SK-N-SH (cell line): ENCODE results near the gene CRIP2. TPM values are rescaled to one million over a fixed set of nuclear protein-coding genes. Genes with fewer than 3 reads are reported as not detected.

Experiments
- CTCF ChIA-PET: fragments of 300-600, 350-600 bp; formaldehyde crosslinking; extraction: SDS; loops from one replicate; lab custom pipeline; 2021; lab: Yijun Ruan, JAX
- POLR2A ChIA-PET: fragments of 350-600 bp; sonication (Branson Sonifier 250); formaldehyde crosslinking; extraction: SDS; loops from one replicate; lab custom pipeline; 2020; ENCODE audit warnings: antibody characterized with exemption, inconsistent platforms; lab: Yijun Ruan, JAX
- DNase-seq: peaks from one replicate; pipeline ENCODE4 v3.0.0; 2012
- H2AFZ ChIP-seq: fragments of 200-600 bp; sonication (generic); 2 replicates; pipeline ENCODE4 v1.8.1; 2016; ENCODE audit warnings: antibody characterized with exemption, mild to moderate bottlenecking, low read depth
- H3F3A ChIP-seq: fragments of 200-600 bp; sonication (generic); replicated peaks from 2 replicates; pipeline ENCODE3; 2016; ENCODE audit warnings: antibody characterized with exemption, mild to moderate bottlenecking; ENCODE audit not compliant: insufficient read depth
- H3K27ac ChIP-seq, 2 experiments: fragments of 200-500 bp in 1 of 2; fragments of 200-600 bp in 1 of 2; sonication (Bioruptor generic) in 1 of 2; sonication (generic), shearing (Covaris generic) in 1 of 2; 2 replicates each; pipeline versions ENCODE4 v1.5.1 to v1.6.1; 2014 to 2016; ENCODE audit warnings: low read depth in 2 of 2, inconsistent platforms in 1 of 2, low read length in 1 of 2, mild to moderate bottlenecking in 1 of 2, mixed read lengths in 1 of 2
- H3K27me3 ChIP-seq: fragments of 200-600 bp; sonication (generic), shearing (Covaris generic); 2 replicates; pipeline ENCODE4 v1.6.1; 2016; ENCODE audit warnings: mixed run types; ENCODE audit not compliant: insufficient read depth
- H3K36me3 ChIP-seq, 2 experiments: fragments of 200-500 bp in 1 of 2; fragments of 200-600 bp in 1 of 2; sonication (Bioruptor generic) in 1 of 2; sonication (generic) in 1 of 2; replicated peaks in 1 of 2; 2 replicates each; pipeline versions ENCODE3 to v1.5.1; 2014 to 2016; ENCODE audit warnings: low read length in 1 of 2, mild to moderate bottlenecking in 1 of 2; ENCODE audit not compliant: insufficient read depth in 2 of 2, control insufficient read depth in 1 of 2
- H3K4me1 ChIP-seq, 2 experiments: fragments of 200-500 bp in 1 of 2; fragments of 200-600 bp in 1 of 2; sonication (Bioruptor generic) in 1 of 2; sonication (generic), shearing (Covaris generic) in 1 of 2; 2 replicates each; pipeline versions ENCODE4 v1.5.1 to v1.6.1; 2014 to 2016; ENCODE audit warnings: low read depth in 1 of 2, low read length in 1 of 2, mixed run types in 1 of 2; ENCODE audit not compliant: insufficient read depth in 2 of 2, control insufficient read depth in 1 of 2
- H3K4me2 ChIP-seq: fragments of 200-600 bp; sonication (generic), shearing (Covaris generic); 2 replicates; pipeline ENCODE4 v1.6.1; 2017; ENCODE audit warnings: mixed run types
- H3K4me3 ChIP-seq, 2 experiments: fragments of 200-500 bp in 1 of 2; fragments of 200-600 bp in 1 of 2; sonication (Bioruptor generic) in 1 of 2; sonication (generic), shearing (Covaris generic) in 1 of 2; 2 replicates each; pipeline versions ENCODE4 v1.5.1 to v1.8.1; 2014 to 2016; ENCODE audit warnings: low read depth in 2 of 2, inconsistent platforms in 1 of 2, low read length in 1 of 2, mild to moderate bottlenecking in 1 of 2, mixed read lengths in 1 of 2, moderate library complexity in 1 of 2
- H3K79me2 ChIP-seq: fragments of 200-600 bp; sonication (generic); 2 replicates; pipeline ENCODE4 v1.8.1; 2017; ENCODE audit warnings: mild to moderate bottlenecking; ENCODE audit not compliant: insufficient read depth
- H3K9ac ChIP-seq: fragments of 200-600 bp; sonication (generic); 2 replicates; pipeline ENCODE4 v1.6.1; 2017; ENCODE audit warnings: mixed run types
- H3K9me2 ChIP-seq: fragments of 200-600 bp; sonication (generic); 2 replicates; pipeline ENCODE4 v1.6.1; 2017; ENCODE audit warnings: mixed run types
- H3K9me3 ChIP-seq: fragments of 200-600 bp; sonication (generic); 2 replicates; pipeline ENCODE4 v1.6.1; 2017; ENCODE audit warnings: mixed run types, mild to moderate bottlenecking, moderate library complexity
- H4K20me1 ChIP-seq: fragments of 200-600 bp; sonication (generic); 2 replicates; pipeline ENCODE4 v1.6.1; 2017; ENCODE audit warnings: mild to moderate bottlenecking, mixed run types; ENCODE audit not compliant: insufficient read depth
- CHD2 ChIP-seq: fragments of 150-350 bp; IDR thresholded peaks from 2 replicates; pipeline ENCODE4 v1.6.1; 2018; ENCODE audit warnings: low read length; ENCODE audit not compliant: partially characterized antibody
- EZH2phosphoT487 ChIP-seq: fragments of 200-600 bp; sonication (generic); IDR thresholded peaks from 2 replicates; pipeline ENCODE4 v1.6.1; 2017; ENCODE audit warnings: low read depth, mixed run types, mild to moderate bottlenecking, antibody characterized with exemption, moderate library complexity, borderline replicate concordance
- FOSL2 ChIP-seq: IDR thresholded peaks from 2 replicates; pipeline ENCODE4 v1.4.0; 2012; ENCODE audit warnings: low read depth, mild to moderate bottlenecking, moderate library complexity, borderline replicate concordance
- FOXM1 ChIP-seq: IDR thresholded peaks from 2 replicates; pipeline ENCODE4 v1.4.0; 2012; ENCODE audit warnings: low read depth, mild to moderate bottlenecking
- GABPA ChIP-seq: IDR thresholded peaks from 2 replicates; pipeline ENCODE4 v1.4.0; 2012; ENCODE audit warnings: low read depth, mild to moderate bottlenecking
- GATA2 ChIP-seq: sonication (generic); formaldehyde crosslinking; IDR thresholded peaks from 2 replicates; pipeline ENCODE4 v1.5.0; 2020; ENCODE audit warnings: mild to moderate bottlenecking, missing genetic modification reagents
- JUND ChIP-seq: IDR thresholded peaks from 2 replicates; pipeline ENCODE4 v1.4.0; 2012
- MEF2A ChIP-seq: IDR thresholded peaks from 2 replicates; pipeline ENCODE4 v1.4.0; 2012; ENCODE audit warnings: low read depth, borderline replicate concordance
- MXI1 ChIP-seq: IDR thresholded peaks from 2 replicates; pipeline ENCODE4 v1.6.1; 2012; ENCODE audit warnings: mild to moderate bottlenecking, low read depth, low read length, improper control_type of control experiment
- NRF1 ChIP-seq: IDR thresholded peaks from 2 replicates; pipeline ENCODE4 v1.6.1; 2012; ENCODE audit warnings: low read depth, mild to moderate bottlenecking, low read length
- POLR2AphosphoS5 ChIP-seq: IDR thresholded peaks from 2 replicates; pipeline ENCODE4 v1.6.1; 2012; ENCODE audit warnings: low read depth, low read length
- RCOR1 ChIP-seq: fragments of 150-350 bp; IDR thresholded peaks from 2 replicates; pipeline ENCODE4 v1.6.1; 2017; ENCODE audit warnings: antibody characterized with exemption, low read length
- RFX5 ChIP-seq: IDR thresholded peaks from 2 replicates; pipeline ENCODE4 v1.6.1; 2012; ENCODE audit warnings: mild to moderate bottlenecking, improper control_type of control experiment, low read length
- SMC3 ChIP-seq: IDR thresholded peaks from 2 replicates; pipeline ENCODE4 v1.6.1; 2012; ENCODE audit warnings: low read depth, low read length, improper control_type of control experiment
- TEAD4 ChIP-seq: IDR thresholded peaks from 2 replicates; pipeline ENCODE4 v1.4.0; 2012; ENCODE audit warnings: mild to moderate bottlenecking, borderline replicate concordance; ENCODE audit not compliant: insufficient read depth
- WGBS: methylation state at CpG from one replicate; pipeline ENCODE4 v1.1.6; 2017; ENCODE audit warnings: low lambda C conversion rate; 5-methylcytosine and 5-hydroxymethylcytosine counted together
- polyA plus RNA-seq, 3 experiments: library from polyadenylated mRNA; depleted of rRNA; stranded (reverse); fragments of >200 nt; gene quantifications; 2 replicates each; pipeline ENCODE4 v1.2.3, GENCODE V29; 2012
- TF ChIP-seq, protein P1 (sequence below): fragments of 200-600 bp; sonication (generic); IDR thresholded peaks from 2 replicates; pipeline ENCODE4 v1.6.1; 2017; ENCODE audit warnings: antibody characterized with exemption, mild to moderate bottlenecking, moderate library complexity
- TF ChIP-seq, protein P2 (sequence below): fragments of 150-350 bp; IDR thresholded peaks from 2 replicates; pipeline ENCODE4 v1.6.1; 2017; ENCODE audit warnings: antibody characterized with exemption, low read length, low read depth, borderline replicate concordance
- TF ChIP-seq, protein P3 (sequence below): IDR thresholded peaks from 2 replicates; pipeline ENCODE4 v1.4.0; 2012; ENCODE audit warnings: low read depth
- TF ChIP-seq, protein P4 (sequence below): IDR thresholded peaks from 2 replicates; pipeline ENCODE4 v1.4.0; 2012; ENCODE audit warnings: low read depth, borderline replicate concordance

Gene CRIP2
- polyA plus RNA-seq, 1 of the 3 experiments (the other 2 are of a cell fraction), result 335 TPM

DNA sequence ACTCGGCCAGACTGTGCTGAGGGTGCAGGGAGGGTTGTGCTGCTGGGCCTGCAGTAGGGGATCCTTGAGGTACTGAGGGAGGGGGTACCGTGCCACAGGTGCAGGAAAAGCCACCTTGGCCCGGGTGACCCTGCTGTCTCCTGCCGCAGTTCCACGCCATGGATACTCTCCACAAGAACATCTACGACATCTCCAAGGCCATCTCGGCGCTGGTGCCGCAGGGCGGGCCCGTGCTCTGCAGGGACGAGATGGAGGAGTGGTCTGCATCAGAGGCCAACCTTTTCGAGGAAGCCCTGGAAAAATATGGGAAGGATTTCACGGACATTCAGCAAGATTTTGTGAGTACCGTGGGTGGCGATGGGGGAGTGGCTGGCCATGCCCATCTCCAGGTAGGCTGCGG, 14.0 kb upstream of the CRIP2 start:
- DNase-seq, result no peak
- H3K36me3 ChIP-seq, result peaks cover 4 to 70% of the 10 kb centered on the region in 2 experiments
- H3K9me2 ChIP-seq, result no peaks in the 10 kb centered on the region
- POLR2A ChIA-PET, result no interaction called here
- H4K20me1 ChIP-seq, result no peaks in the 10 kb centered on the region
- H3K9ac ChIP-seq, result no peak overlapping the region
- TF ChIP-seq CHD2, result no peak
- TF ChIP-seq POLR2AphosphoS5, result no peak
- TF ChIP-seq, protein P1, sequence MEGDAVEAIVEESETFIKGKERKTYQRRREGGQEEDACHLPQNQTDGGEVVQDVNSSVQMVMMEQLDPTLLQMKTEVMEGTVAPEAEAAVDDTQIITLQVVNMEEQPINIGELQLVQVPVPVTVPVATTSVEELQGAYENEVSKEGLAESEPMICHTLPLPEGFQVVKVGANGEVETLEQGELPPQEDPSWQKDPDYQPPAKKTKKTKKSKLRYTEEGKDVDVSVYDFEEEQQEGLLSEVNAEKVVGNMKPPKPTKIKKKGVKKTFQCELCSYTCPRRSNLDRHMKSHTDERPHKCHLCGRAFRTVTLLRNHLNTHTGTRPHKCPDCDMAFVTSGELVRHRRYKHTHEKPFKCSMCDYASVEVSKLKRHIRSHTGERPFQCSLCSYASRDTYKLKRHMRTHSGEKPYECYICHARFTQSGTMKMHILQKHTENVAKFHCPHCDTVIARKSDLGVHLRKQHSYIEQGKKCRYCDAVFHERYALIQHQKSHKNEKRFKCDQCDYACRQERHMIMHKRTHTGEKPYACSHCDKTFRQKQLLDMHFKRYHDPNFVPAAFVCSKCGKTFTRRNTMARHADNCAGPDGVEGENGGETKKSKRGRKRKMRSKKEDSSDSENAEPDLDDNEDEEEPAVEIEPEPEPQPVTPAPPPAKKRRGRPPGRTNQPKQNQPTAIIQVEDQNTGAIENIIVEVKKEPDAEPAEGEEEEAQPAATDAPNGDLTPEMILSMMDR, result no peak
- TF ChIP-seq JUND, result no peak
- TF ChIP-seq RCOR1, result no peak
- TF ChIP-seq GABPA, result no peak
- no peak for TF ChIP-seq FOXM1
- TF ChIP-seq, protein P2, sequence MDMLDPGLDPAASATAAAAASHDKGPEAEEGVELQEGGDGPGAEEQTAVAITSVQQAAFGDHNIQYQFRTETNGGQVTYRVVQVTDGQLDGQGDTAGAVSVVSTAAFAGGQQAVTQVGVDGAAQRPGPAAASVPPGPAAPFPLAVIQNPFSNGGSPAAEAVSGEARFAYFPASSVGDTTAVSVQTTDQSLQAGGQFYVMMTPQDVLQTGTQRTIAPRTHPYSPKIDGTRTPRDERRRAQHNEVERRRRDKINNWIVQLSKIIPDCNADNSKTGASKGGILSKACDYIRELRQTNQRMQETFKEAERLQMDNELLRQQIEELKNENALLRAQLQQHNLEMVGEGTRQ, result no peak
- TF ChIP-seq EZH2phosphoT487, result no peak
- TF ChIP-seq NRF1, result no peak
- TF ChIP-seq MXI1, result no peak
- TF ChIP-seq GATA2 (CRISPR knock-in tag), result no peak
- no peak for TF ChIP-seq TEAD4
- TF ChIP-seq SMC3, result no peak
- TF ChIP-seq, protein P3, sequence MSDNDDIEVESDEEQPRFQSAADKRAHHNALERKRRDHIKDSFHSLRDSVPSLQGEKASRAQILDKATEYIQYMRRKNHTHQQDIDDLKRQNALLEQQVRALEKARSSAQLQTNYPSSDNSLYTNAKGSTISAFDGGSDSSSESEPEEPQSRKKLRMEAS, result no peak
- no peak for TF ChIP-seq MEF2A
- no peak for TF ChIP-seq FOSL2
- TF ChIP-seq RFX5, result no peak
- TF ChIP-seq, protein P4, sequence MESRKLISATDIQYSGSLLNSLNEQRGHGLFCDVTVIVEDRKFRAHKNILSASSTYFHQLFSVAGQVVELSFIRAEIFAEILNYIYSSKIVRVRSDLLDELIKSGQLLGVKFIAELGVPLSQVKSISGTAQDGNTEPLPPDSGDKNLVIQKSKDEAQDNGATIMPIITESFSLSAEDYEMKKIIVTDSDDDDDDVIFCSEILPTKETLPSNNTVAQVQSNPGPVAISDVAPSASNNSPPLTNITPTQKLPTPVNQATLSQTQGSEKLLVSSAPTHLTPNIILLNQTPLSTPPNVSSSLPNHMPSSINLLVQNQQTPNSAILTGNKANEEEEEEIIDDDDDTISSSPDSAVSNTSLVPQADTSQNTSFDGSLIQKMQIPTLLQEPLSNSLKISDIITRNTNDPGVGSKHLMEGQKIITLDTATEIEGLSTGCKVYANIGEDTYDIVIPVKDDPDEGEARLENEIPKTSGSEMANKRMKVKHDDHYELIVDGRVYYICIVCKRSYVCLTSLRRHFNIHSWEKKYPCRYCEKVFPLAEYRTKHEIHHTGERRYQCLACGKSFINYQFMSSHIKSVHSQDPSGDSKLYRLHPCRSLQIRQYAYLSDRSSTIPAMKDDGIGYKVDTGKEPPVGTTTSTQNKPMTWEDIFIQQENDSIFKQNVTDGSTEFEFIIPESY, result no peak
- H3K4me2 ChIP-seq, result no peak overlapping the region
- no peak overlapping the region for H3K27ac ChIP-seq
- WGBS, result 94% methylated on average over 14 of the region's 17 CpGs
- peaks cover 0 to 3% of the 10 kb centered on the region in 2 experiments; a peak in 1 of 4 replicates for H3K4me1 ChIP-seq
- H3K79me2 ChIP-seq, result no peaks in the 10 kb centered on the region; the same call in 1 of the 2 replicates
- no peaks in the 10 kb centered on the region for H3K9me3 ChIP-seq
- H3K4me3 ChIP-seq, result no peak overlapping the region
- no peaks in the 10 kb centered on the region for H3F3A ChIP-seq
- no peak overlapping the region for H2AFZ ChIP-seq
- CTCF ChIA-PET, result interaction anchor here (1.0 kb wide), 1 partner anchor 12 kb away, joined by 3 read pairs; no protein-coding TSS in a partner anchor
- no peaks in the 10 kb centered on the region for H3K27me3 ChIP-seq
